Measurements from ENCODE around the gene ARL4D. TPM values are rescaled to one million over a fixed set of nuclear protein-coding genes. Genes with fewer than 3 reads are reported as not detected.

ARL4D gene
- total and polyA plus RNA-seq, 2 donors (not counting 3 experiments of a cell fraction or from before 2014, with no cell fraction given) = 3.8 to 4.1 TPM

GRCh38 chr17:43443381-43443780 lies 44.6 kb downstream of the ARL4D start:
- POLR2A ChIA-PET = interaction anchor here (1.1 kb wide), 1 partner anchor 45 kb away, joined by 3 read pairs; the partner anchor contains the start of gene ARL4D
- Histone ChIP-seq H3K9me1 (replicated peaks; ENCODE audit: control insufficient read depth, extremely low read depth, insufficient read depth, low read length) (no peaks in the 10 kb centered on the region), H3K4me2 (ENCODE audit: insufficient read depth, low read length) (no peak overlapping the region), H3K9me3 (replicated peaks; ENCODE audit: control insufficient read depth, insufficient read depth, low read length) (no peaks in the 10 kb centered on the region), H3K4me3 (replicated peaks in 1 of 3; ENCODE audit: insufficient read depth in 1 of 3, low read depth in 1 of 3, low read length in 3 of 3) (no peak overlapping the region), H4K20me1 (replicated peaks; ENCODE audit: control insufficient read depth, extremely low read depth, insufficient read depth, low read length) (no peaks in the 10 kb centered on the region), H3K36me3 (ENCODE audit: control insufficient read depth in 2 of 2, extremely low read depth in 1 of 2, insufficient read depth in 2 of 2, low read length in 2 of 2) (no peaks in the 10 kb centered on the region), H3K27me3 (ENCODE audit: control insufficient read depth in 2 of 2, insufficient read depth in 2 of 2, low read length in 2 of 2) (peaks cover 4 to 6% of the 10 kb centered on the region in 2 experiments), H3K79me2 (ENCODE audit: control insufficient read depth, insufficient read depth, low read length) (no peaks in the 10 kb centered on the region), H3K4me1 (ENCODE audit: control insufficient read depth, extremely low read depth, insufficient read depth, low read length) (no peaks in the 10 kb centered on the region), H2AFZ (ENCODE audit: low read depth, low read length) (no peak overlapping the region), H3K9ac (replicated peaks; ENCODE audit: extremely low read depth, insufficient read depth, low read length) (no peak overlapping the region), H3K27ac (ENCODE audit: insufficient read depth, low read depth, low read length) (no peak overlapping the region)
- intact Hi-C loops (cut with micrococcal nuclease) = no loop called here
- dilution Hi-C loops (cut with MboI; ENCODE audit: extremely low pct_ligation_motif_present, low sequenced_read_pairs) = no loop called here
- DNase-seq (ENCODE audit: low read depth, low spot score) (no peak), FAIRE-seq (no peak)
- CTCF ChIA-PET = no interaction called here
- BruUV-seq (replicated peaks) = no TSS peak
- TF ChIP-seq, protein P1, sequence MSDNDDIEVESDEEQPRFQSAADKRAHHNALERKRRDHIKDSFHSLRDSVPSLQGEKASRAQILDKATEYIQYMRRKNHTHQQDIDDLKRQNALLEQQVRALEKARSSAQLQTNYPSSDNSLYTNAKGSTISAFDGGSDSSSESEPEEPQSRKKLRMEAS (IDR thresholded peaks at IDR 0.05; ENCODE audit: insufficient read depth, insufficient read length) = no peak
- TF ChIP-seq POLR2AphosphoS5 (IDR thresholded peaks at IDR 0.05; ENCODE audit: insufficient read depth, low read depth, low read length) (no peak), JUN (IDR thresholded peaks at IDR 0.05; ENCODE audit: borderline replicate concordance, insufficient read depth, insufficient read length, low read depth) (no peak), POLR2A (IDR thresholded peaks at IDR 0.05; ENCODE audit: low read depth, low read length) (no peak), MYC (IDR thresholded peaks at IDR 0.05; ENCODE audit: low read depth, low read length) (no peak), FOS (IDR thresholded peaks at IDR 0.05; ENCODE audit: borderline replicate concordance, insufficient read depth, low read length) (no peak), EZH2 (IDR thresholded peaks at IDR 0.05; ENCODE audit: borderline replicate concordance, low read depth, low read length, severe bottlenecking) (no peak), GATA2 (IDR thresholded peaks at IDR 0.05; ENCODE audit: insufficient read depth, insufficient read length, low read depth, low read length) (no peak)
- TF ChIP-seq, protein P2, sequence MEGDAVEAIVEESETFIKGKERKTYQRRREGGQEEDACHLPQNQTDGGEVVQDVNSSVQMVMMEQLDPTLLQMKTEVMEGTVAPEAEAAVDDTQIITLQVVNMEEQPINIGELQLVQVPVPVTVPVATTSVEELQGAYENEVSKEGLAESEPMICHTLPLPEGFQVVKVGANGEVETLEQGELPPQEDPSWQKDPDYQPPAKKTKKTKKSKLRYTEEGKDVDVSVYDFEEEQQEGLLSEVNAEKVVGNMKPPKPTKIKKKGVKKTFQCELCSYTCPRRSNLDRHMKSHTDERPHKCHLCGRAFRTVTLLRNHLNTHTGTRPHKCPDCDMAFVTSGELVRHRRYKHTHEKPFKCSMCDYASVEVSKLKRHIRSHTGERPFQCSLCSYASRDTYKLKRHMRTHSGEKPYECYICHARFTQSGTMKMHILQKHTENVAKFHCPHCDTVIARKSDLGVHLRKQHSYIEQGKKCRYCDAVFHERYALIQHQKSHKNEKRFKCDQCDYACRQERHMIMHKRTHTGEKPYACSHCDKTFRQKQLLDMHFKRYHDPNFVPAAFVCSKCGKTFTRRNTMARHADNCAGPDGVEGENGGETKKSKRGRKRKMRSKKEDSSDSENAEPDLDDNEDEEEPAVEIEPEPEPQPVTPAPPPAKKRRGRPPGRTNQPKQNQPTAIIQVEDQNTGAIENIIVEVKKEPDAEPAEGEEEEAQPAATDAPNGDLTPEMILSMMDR (IDR thresholded peaks at IDR 0.05; ENCODE audit: extremely low read depth in 1 of 2, insufficient read depth in 1 of 2, low read depth in 1 of 2, low read length in 2 of 2) = no peak

Measured in endothelial cell of umbilical vein (primary cell).